ENCODE results near the gene SLC27A5.

SLC27A5 gene

GRCh38 chr19:58482372-58482771 is 29.4 kb downstream of the SLC27A5 start:
- Histone ChIP-seq H3K4me1 (ENCODE audit: control insufficient read depth, insufficient read depth, low read length, poor library complexity, severe bottlenecking) (no peaks in the 10 kb centered on the region), H3K9me3 (ENCODE audit: control insufficient read depth, low read length) (no peaks in the 10 kb centered on the region), H3K36me3 (ENCODE audit: control insufficient read depth, insufficient read depth, low read length) (peaks cover 2% of the 10 kb centered on the region), H3K4me3 (ENCODE audit: extremely low read depth, insufficient read depth, low read length, poor library complexity, severe bottlenecking) (no peak overlapping the region), H3K27ac (ENCODE audit: low read depth, low read length, severe bottlenecking) (no peak overlapping the region)
- 67 to 90% methylated on average over 2 to 3 of the region's 7 CpGs for WGBS, 2 experiments (ENCODE audit: insufficient coverage in 2 of 2)

- H3K4me1 ChIP-seq (ENCODE audit: control insufficient read depth, insufficient read depth, low read length, poor library complexity, severe bottlenecking), result peaks cover 3% of the 10 kb centered on the region
- no peak overlapping the region for H3K4me3 ChIP-seq (ENCODE audit: extremely low read depth, insufficient read depth, low read length, poor library complexity, severe bottlenecking)
- 57 to 100% methylated on average over 1 of the region's 2 CpGs for WGBS, 2 experiments (ENCODE audit: insufficient coverage in 2 of 2)
- H3K36me3 ChIP-seq (ENCODE audit: control insufficient read depth, insufficient read depth, low read length), result peaks cover 2% of the 10 kb centered on the region
- H3K9me3 ChIP-seq (ENCODE audit: control insufficient read depth, low read length), result no peaks in the 10 kb centered on the region
- no peak overlapping the region for H3K27ac ChIP-seq (ENCODE audit: low read depth, low read length, severe bottlenecking)
These were observed 31.0 kb downstream of the SLC27A5 start for GRCh38 chr19:58480831-58481230.

GRCh38 chr19:58480481-58480830 is 31.3 kb downstream of the SLC27A5 start:
- H3K36me3 ChIP-seq (ENCODE audit: control insufficient read depth, insufficient read depth, low read length), result peaks cover 2% of the 10 kb centered on the region
- no peak overlapping the region for H3K27ac ChIP-seq (ENCODE audit: low read depth, low read length, severe bottlenecking)
- WGBS, 2 experiments (ENCODE audit: insufficient coverage in 2 of 2), result 96 to 97% methylated on average over 20 of the region's 20 CpGs
- H3K9me3 ChIP-seq (ENCODE audit: control insufficient read depth, low read length), result no peaks in the 10 kb centered on the region
- H3K4me3 ChIP-seq (ENCODE audit: extremely low read depth, insufficient read depth, low read length, poor library complexity, severe bottlenecking), result no peak overlapping the region
- peaks cover 3% of the 10 kb centered on the region for H3K4me1 ChIP-seq (ENCODE audit: control insufficient read depth, insufficient read depth, low read length, poor library complexity, severe bottlenecking)

- no peak overlapping the region for H3K4me3 ChIP-seq (ENCODE audit: extremely low read depth, insufficient read depth, low read length, poor library complexity, severe bottlenecking)
- peaks cover 2% of the 10 kb centered on the region for H3K36me3 ChIP-seq (ENCODE audit: control insufficient read depth, insufficient read depth, low read length)
- H3K9me3 ChIP-seq (ENCODE audit: control insufficient read depth, low read length), result no peaks in the 10 kb centered on the region
- no peak overlapping the region for H3K27ac ChIP-seq (ENCODE audit: low read depth, low read length, severe bottlenecking)
- peaks cover 3% of the 10 kb centered on the region for H3K4me1 ChIP-seq (ENCODE audit: control insufficient read depth, insufficient read depth, low read length, poor library complexity, severe bottlenecking)
- 92 to 95% methylated on average over 25 to 28 of the region's 28 CpGs for WGBS, 2 experiments (ENCODE audit: insufficient coverage in 2 of 2)
These were observed 31.9 kb downstream of the SLC27A5 start for GRCh38 chr19:58479736-58480480.

GRCh38 chr19:58479303-58479702 is 32.5 kb downstream of the SLC27A5 start:
- H3K4me1 ChIP-seq (ENCODE audit: control insufficient read depth, insufficient read depth, low read length, poor library complexity, severe bottlenecking), result peaks cover 3% of the 10 kb centered on the region
- WGBS, 2 experiments (ENCODE audit: insufficient coverage in 2 of 2), result 87 to 99% methylated on average over 6 to 7 of the region's 7 CpGs
- peaks cover 2% of the 10 kb centered on the region for H3K36me3 ChIP-seq (ENCODE audit: control insufficient read depth, insufficient read depth, low read length)
- no peaks in the 10 kb centered on the region for H3K9me3 ChIP-seq (ENCODE audit: control insufficient read depth, low read length)
- H3K4me3 ChIP-seq (ENCODE audit: extremely low read depth, insufficient read depth, low read length, poor library complexity, severe bottlenecking), result no peak overlapping the region
- no peak overlapping the region for H3K27ac ChIP-seq (ENCODE audit: low read depth, low read length, severe bottlenecking)

GRCh38 chr19:58477871-58478270 is 33.9 kb downstream of the SLC27A5 start:
- H3K9me3 ChIP-seq (ENCODE audit: control insufficient read depth, low read length), result no peaks in the 10 kb centered on the region
- H3K36me3 ChIP-seq (ENCODE audit: control insufficient read depth, insufficient read depth, low read length), result peaks cover 13% of the 10 kb centered on the region
- H3K4me1 ChIP-seq (ENCODE audit: control insufficient read depth, insufficient read depth, low read length, poor library complexity, severe bottlenecking), result peaks cover 3% of the 10 kb centered on the region
- no peak overlapping the region for H3K4me3 ChIP-seq (ENCODE audit: extremely low read depth, insufficient read depth, low read length, poor library complexity, severe bottlenecking)
- 100% methylated on average over 1 of the region's 1 CpG for WGBS, 2 experiments (ENCODE audit: insufficient coverage in 2 of 2)
- no peak overlapping the region for H3K27ac ChIP-seq (ENCODE audit: low read depth, low read length, severe bottlenecking)

GRCh38 chr19:58477130-58477529 is 34.7 kb downstream of the SLC27A5 start:
- Histone ChIP-seq H3K36me3 (ENCODE audit: control insufficient read depth, insufficient read depth, low read length) (peaks cover 21% of the 10 kb centered on the region), H3K4me1 (ENCODE audit: control insufficient read depth, insufficient read depth, low read length, poor library complexity, severe bottlenecking) (peaks cover 3% of the 10 kb centered on the region), H3K27ac (ENCODE audit: low read depth, low read length, severe bottlenecking) (peak overlapping the region; percentile 92), H3K4me3 (ENCODE audit: extremely low read depth, insufficient read depth, low read length, poor library complexity, severe bottlenecking) (peak overlapping the region; percentile 64), H3K9me3 (ENCODE audit: control insufficient read depth, low read length) (no peaks in the 10 kb centered on the region)
- 90 to 94% methylated on average over 15 of the region's 15 CpGs for WGBS, 2 experiments (ENCODE audit: insufficient coverage in 2 of 2)

GRCh38 chr19:58476498-58477015 is 35.2 kb downstream of the SLC27A5 start:
- 12% methylated on average over 13 to 27 of the region's 27 CpGs for WGBS, 2 experiments (ENCODE audit: insufficient coverage in 2 of 2)
- Histone ChIP-seq H3K4me1 (ENCODE audit: control insufficient read depth, insufficient read depth, low read length, poor library complexity, severe bottlenecking) (peaks cover 3% of the 10 kb centered on the region), H3K36me3 (ENCODE audit: control insufficient read depth, insufficient read depth, low read length) (peaks cover 24% of the 10 kb centered on the region), H3K27ac (ENCODE audit: low read depth, low read length, severe bottlenecking) (peak overlapping the region; percentile 92), H3K9me3 (ENCODE audit: control insufficient read depth, low read length) (no peaks in the 10 kb centered on the region), H3K4me3 (ENCODE audit: extremely low read depth, insufficient read depth, low read length, poor library complexity, severe bottlenecking) (peak overlapping the region; percentile 64)

GRCh38 chr19:58475714-58476497 is 35.9 kb downstream of the SLC27A5 start, which contains the start of gene ZNF446:
ZNF446 (plus strand) TSS chr19:58476352; CDS start chr19:58477219, 867 bp downstream.
- 0 to 1% methylated on average over 39 to 63 of the region's 64 CpGs for WGBS, 2 experiments (ENCODE audit: insufficient coverage in 2 of 2)
- no peaks in the 10 kb centered on the region for H3K9me3 ChIP-seq (ENCODE audit: control insufficient read depth, low read length)
- H3K4me1 ChIP-seq (ENCODE audit: control insufficient read depth, insufficient read depth, low read length, poor library complexity, severe bottlenecking), result peaks cover 3% of the 10 kb centered on the region
- H3K36me3 ChIP-seq (ENCODE audit: control insufficient read depth, insufficient read depth, low read length), result peaks cover 24% of the 10 kb centered on the region
- H3K4me3 ChIP-seq (ENCODE audit: extremely low read depth, insufficient read depth, low read length, poor library complexity, severe bottlenecking), result peak within 1 kb of the TSS; percentile 64
- H3K27ac ChIP-seq (ENCODE audit: low read depth, low read length, severe bottlenecking), result peak within 1 kb of the TSS; percentile 92

GRCh38 chr19:58474997-58475713 is 36.6 kb downstream of the SLC27A5 start:
- Histone ChIP-seq H3K27ac (ENCODE audit: low read depth, low read length, severe bottlenecking) (peak overlapping the region; percentile 92), H3K36me3 (ENCODE audit: control insufficient read depth, insufficient read depth, low read length) (peaks cover 27% of the 10 kb centered on the region), H3K4me3 (ENCODE audit: extremely low read depth, insufficient read depth, low read length, poor library complexity, severe bottlenecking) (peak overlapping the region; percentile 64), H3K4me1 (ENCODE audit: control insufficient read depth, insufficient read depth, low read length, poor library complexity, severe bottlenecking) (peaks cover 3% of the 10 kb centered on the region), H3K9me3 (ENCODE audit: control insufficient read depth, low read length) (no peaks in the 10 kb centered on the region)
- WGBS, 2 experiments (ENCODE audit: insufficient coverage in 2 of 2), result 27 to 31% methylated on average over 26 of the region's 27 CpGs

Data from mesodermal cell (in vitro differentiated cells).